NB4 (cell line): ENCODE measurements around the gene BCOR.

ENCODE experiments used
- MYC ChIP-seq: IDR thresholded peaks from 2 replicates; pipeline ENCODE4 v1.6.1; 2011; ENCODE audit warnings: low read depth, low read length
- POLR2A ChIP-seq: IDR thresholded peaks from 2 replicates; pipeline ENCODE4 v1.6.1; 2011; ENCODE audit warnings: mild to moderate bottlenecking; ENCODE audit not compliant: insufficient read length; ENCODE audit errors: extremely low read depth
- TF ChIP-seq, protein P1 (sequence below): IDR thresholded peaks from one replicate; pipeline ENCODE4 v1.5.1; 2012; ENCODE audit warnings: low read depth, low read length
- TF ChIP-seq, protein P2 (sequence below): IDR thresholded peaks from 2 replicates; pipeline ENCODE4 v1.6.1; 2011; ENCODE audit warnings: low read depth, low read length

DNA sequence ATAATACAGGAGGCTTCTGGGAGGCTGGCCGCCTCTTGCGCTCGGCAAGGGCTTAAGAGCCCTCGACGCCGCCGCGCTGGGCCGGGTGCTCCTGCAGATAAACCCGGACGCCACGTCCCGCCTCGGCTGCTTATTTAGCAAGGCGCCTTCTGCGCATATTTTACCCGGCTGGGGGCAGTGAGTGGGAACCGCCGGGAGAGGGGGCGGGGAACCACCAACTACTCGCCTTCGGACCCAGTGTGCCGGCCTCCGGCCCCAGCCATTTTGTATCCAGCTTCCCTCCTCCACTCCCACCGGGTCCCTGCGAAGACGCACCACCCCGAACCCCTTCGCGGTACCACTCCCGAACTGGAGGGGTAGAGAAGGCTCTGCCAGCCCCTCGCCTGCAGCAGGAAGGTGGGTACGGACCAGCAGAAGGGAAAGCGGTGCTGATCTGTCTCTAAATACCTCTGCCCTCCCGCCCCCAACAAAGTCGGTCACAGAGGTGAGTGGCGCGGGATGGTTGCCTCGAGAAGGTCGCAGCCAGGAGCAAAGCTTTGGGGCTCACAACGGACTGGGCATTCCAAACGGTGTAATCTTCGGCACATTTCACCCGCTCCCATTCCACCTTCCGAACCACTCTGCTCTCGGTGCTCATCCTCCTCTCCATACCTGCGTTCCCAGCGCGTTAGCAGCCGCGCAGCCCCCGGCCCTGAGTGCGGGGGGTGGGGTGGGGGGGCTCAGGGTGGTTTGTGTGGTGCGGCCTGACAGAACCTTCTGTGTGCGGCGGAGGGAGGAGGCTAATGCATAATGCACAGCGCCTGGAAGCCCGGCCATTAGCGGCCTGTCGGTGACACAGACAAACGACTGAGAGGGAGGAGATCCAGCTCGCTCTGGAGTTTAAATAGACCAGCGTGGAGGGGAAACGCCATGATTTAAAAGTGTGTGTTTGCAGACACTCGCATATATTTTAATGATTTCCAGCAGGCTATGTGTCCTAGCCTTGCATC lies 4.9 kb upstream of the BCOR start:
- TF ChIP-seq, protein P1, sequence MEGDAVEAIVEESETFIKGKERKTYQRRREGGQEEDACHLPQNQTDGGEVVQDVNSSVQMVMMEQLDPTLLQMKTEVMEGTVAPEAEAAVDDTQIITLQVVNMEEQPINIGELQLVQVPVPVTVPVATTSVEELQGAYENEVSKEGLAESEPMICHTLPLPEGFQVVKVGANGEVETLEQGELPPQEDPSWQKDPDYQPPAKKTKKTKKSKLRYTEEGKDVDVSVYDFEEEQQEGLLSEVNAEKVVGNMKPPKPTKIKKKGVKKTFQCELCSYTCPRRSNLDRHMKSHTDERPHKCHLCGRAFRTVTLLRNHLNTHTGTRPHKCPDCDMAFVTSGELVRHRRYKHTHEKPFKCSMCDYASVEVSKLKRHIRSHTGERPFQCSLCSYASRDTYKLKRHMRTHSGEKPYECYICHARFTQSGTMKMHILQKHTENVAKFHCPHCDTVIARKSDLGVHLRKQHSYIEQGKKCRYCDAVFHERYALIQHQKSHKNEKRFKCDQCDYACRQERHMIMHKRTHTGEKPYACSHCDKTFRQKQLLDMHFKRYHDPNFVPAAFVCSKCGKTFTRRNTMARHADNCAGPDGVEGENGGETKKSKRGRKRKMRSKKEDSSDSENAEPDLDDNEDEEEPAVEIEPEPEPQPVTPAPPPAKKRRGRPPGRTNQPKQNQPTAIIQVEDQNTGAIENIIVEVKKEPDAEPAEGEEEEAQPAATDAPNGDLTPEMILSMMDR, result no peak
- no peak for TF ChIP-seq POLR2A
- TF ChIP-seq, protein P2, sequence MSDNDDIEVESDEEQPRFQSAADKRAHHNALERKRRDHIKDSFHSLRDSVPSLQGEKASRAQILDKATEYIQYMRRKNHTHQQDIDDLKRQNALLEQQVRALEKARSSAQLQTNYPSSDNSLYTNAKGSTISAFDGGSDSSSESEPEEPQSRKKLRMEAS, result no peak
- no peak for TF ChIP-seq MYC
